ENCODE measurements around the gene FCGBP. TPM values are rescaled to one million over a fixed set of nuclear protein-coding genes. Genes with fewer than 3 reads are reported as not detected.

Gene FCGBP
- 1.8 TPM for polyA plus RNA-seq (2013, experiment 1 of 4)
- polyA plus RNA-seq (2013, experiment 2 of 4) = 0.87 TPM
- 0.53 TPM for polyA plus RNA-seq (2013, experiment 3 of 4)
- polyA plus RNA-seq (2013, experiment 4 of 4) = 0.77 TPM

- no peak within 1 kb of the TSS for H3K27ac ChIP-seq (ENCODE audit: insufficient read depth, low read depth, low read length, poor library complexity, severe bottlenecking)
- no peaks in the 10 kb centered on the region for H3K4me1 ChIP-seq (ENCODE audit: control insufficient read depth, insufficient read depth, low read length)
- 91% methylated on average over 5 of the region's 5 CpGs for WGBS, 2 experiments
- no peaks in the 10 kb centered on the region for H3K36me3 ChIP-seq (ENCODE audit: control insufficient read depth, insufficient read depth, low read length)
- H3K9me3 ChIP-seq (ENCODE audit: control insufficient read depth, low read length) = no peaks in the 10 kb centered on the region
- H3K4me3 ChIP-seq (ENCODE audit: insufficient read depth, low read depth, low read length) = no peak within 1 kb of the TSS
- no peaks in the 10 kb centered on the region for H3K27me3 ChIP-seq (ENCODE audit: control insufficient read depth, insufficient read depth, low read length, poor library complexity, severe bottlenecking)
These were observed at the start of gene FCGBP for GRCh38 chr19:39934584-39935363. FCGBP (minus strand) TSS chr19:39934634.

GRCh38 chr19:39983695-39984300 lies 49.4 kb upstream of the FCGBP start:
- H3K9me3 ChIP-seq (ENCODE audit: control insufficient read depth, low read length) = no peaks in the 10 kb centered on the region
- H3K36me3 ChIP-seq (ENCODE audit: control insufficient read depth, insufficient read depth, low read length) = peaks cover 9% of the 10 kb centered on the region
- no peak overlapping the region for H3K27ac ChIP-seq (ENCODE audit: insufficient read depth, low read depth, low read length, poor library complexity, severe bottlenecking)
- H3K27me3 ChIP-seq (ENCODE audit: control insufficient read depth, insufficient read depth, low read length, poor library complexity, severe bottlenecking) = no peaks in the 10 kb centered on the region
- WGBS, 2 experiments = 94 to 98% methylated on average over 5 of the region's 5 CpGs
- H3K4me3 ChIP-seq (ENCODE audit: insufficient read depth, low read depth, low read length) = no peak overlapping the region
- H3K4me1 ChIP-seq (ENCODE audit: control insufficient read depth, insufficient read depth, low read length) = no peaks in the 10 kb centered on the region

- H3K27me3 ChIP-seq (ENCODE audit: control insufficient read depth, insufficient read depth, low read length, poor library complexity, severe bottlenecking) = no peaks in the 10 kb centered on the region
- H3K27ac ChIP-seq (ENCODE audit: insufficient read depth, low read depth, low read length, poor library complexity, severe bottlenecking) = no peak overlapping the region
- H3K4me3 ChIP-seq (ENCODE audit: insufficient read depth, low read depth, low read length) = no peak overlapping the region
- H3K9me3 ChIP-seq (ENCODE audit: control insufficient read depth, low read length) = no peaks in the 10 kb centered on the region
- no peaks in the 10 kb centered on the region for H3K4me1 ChIP-seq (ENCODE audit: control insufficient read depth, insufficient read depth, low read length)
- 80 to 100% methylated on average over 1 of the region's 1 CpG for WGBS, 2 experiments
- peaks cover 12% of the 10 kb centered on the region for H3K36me3 ChIP-seq (ENCODE audit: control insufficient read depth, insufficient read depth, low read length)
These were observed 48.4 kb upstream of the FCGBP start for GRCh38 chr19:39982883-39983282.

- WGBS, 2 experiments = 95 to 97% methylated on average over 24 of the region's 24 CpGs
- no peaks in the 10 kb centered on the region for H3K9me3 ChIP-seq (ENCODE audit: control insufficient read depth, low read length)
- H3K4me1 ChIP-seq (ENCODE audit: control insufficient read depth, insufficient read depth, low read length) = no peaks in the 10 kb centered on the region
- no peak overlapping the region for H3K4me3 ChIP-seq (ENCODE audit: insufficient read depth, low read depth, low read length)
- peaks cover 30% of the 10 kb centered on the region for H3K36me3 ChIP-seq (ENCODE audit: control insufficient read depth, insufficient read depth, low read length)
- no peaks in the 10 kb centered on the region for H3K27me3 ChIP-seq (ENCODE audit: control insufficient read depth, insufficient read depth, low read length, poor library complexity, severe bottlenecking)
- H3K27ac ChIP-seq (ENCODE audit: insufficient read depth, low read depth, low read length, poor library complexity, severe bottlenecking) = no peak overlapping the region
These were observed 40.1 kb upstream of the FCGBP start for GRCh38 chr19:39974377-39975155.

GRCh38 chr19:39971380-39972035 lies 37.1 kb upstream of the FCGBP start:
- H3K4me1 ChIP-seq (ENCODE audit: control insufficient read depth, insufficient read depth, low read length) = no peaks in the 10 kb centered on the region
- H3K27me3 ChIP-seq (ENCODE audit: control insufficient read depth, insufficient read depth, low read length, poor library complexity, severe bottlenecking) = no peaks in the 10 kb centered on the region
- 4 to 5% methylated on average over 21 of the region's 21 CpGs for WGBS, 2 experiments
- no peaks in the 10 kb centered on the region for H3K9me3 ChIP-seq (ENCODE audit: control insufficient read depth, low read length)
- H3K27ac ChIP-seq (ENCODE audit: insufficient read depth, low read depth, low read length, poor library complexity, severe bottlenecking) = no peak overlapping the region
- H3K4me3 ChIP-seq (ENCODE audit: insufficient read depth, low read depth, low read length) = peak overlapping the region; percentile 66
- H3K36me3 ChIP-seq (ENCODE audit: control insufficient read depth, insufficient read depth, low read length) = peaks cover 27% of the 10 kb centered on the region

- H3K36me3 ChIP-seq (ENCODE audit: control insufficient read depth, insufficient read depth, low read length) = peaks cover 27% of the 10 kb centered on the region
- H3K27me3 ChIP-seq (ENCODE audit: control insufficient read depth, insufficient read depth, low read length, poor library complexity, severe bottlenecking) = no peaks in the 10 kb centered on the region
- peak within 1 kb of the TSS; percentile 66 for H3K4me3 ChIP-seq (ENCODE audit: insufficient read depth, low read depth, low read length)
- no peaks in the 10 kb centered on the region for H3K4me1 ChIP-seq (ENCODE audit: control insufficient read depth, insufficient read depth, low read length)
- WGBS, 2 experiments = 0% methylated on average over 47 of the region's 47 CpGs
- H3K27ac ChIP-seq (ENCODE audit: insufficient read depth, low read depth, low read length, poor library complexity, severe bottlenecking) = no peak within 1 kb of the TSS
- no peaks in the 10 kb centered on the region for H3K9me3 ChIP-seq (ENCODE audit: control insufficient read depth, low read length)
These were observed 36.4 kb upstream of the FCGBP start, which contains the start of gene PSMC4 for GRCh38 chr19:39970675-39971379. PSMC4 (plus strand) TSS chr19:39971165; CDS start chr19:39971203, 38 bp downstream.

GRCh38 chr19:39970425-39970674 lies 35.9 kb upstream of the FCGBP start:
- 22 to 24% methylated on average over 11 of the region's 11 CpGs for WGBS, 2 experiments
- Histone ChIP-seq H3K9me3 (ENCODE audit: control insufficient read depth, low read length) (no peaks in the 10 kb centered on the region), H3K4me1 (ENCODE audit: control insufficient read depth, insufficient read depth, low read length) (no peaks in the 10 kb centered on the region), H3K27me3 (ENCODE audit: control insufficient read depth, insufficient read depth, low read length, poor library complexity, severe bottlenecking) (no peaks in the 10 kb centered on the region), H3K27ac (ENCODE audit: insufficient read depth, low read depth, low read length, poor library complexity, severe bottlenecking) (no peak overlapping the region), H3K4me3 (ENCODE audit: insufficient read depth, low read depth, low read length) (peak overlapping the region; percentile 66), H3K36me3 (ENCODE audit: control insufficient read depth, insufficient read depth, low read length) (peaks cover 22% of the 10 kb centered on the region)

- no peaks in the 10 kb centered on the region for H3K4me1 ChIP-seq (ENCODE audit: control insufficient read depth, insufficient read depth, low read length)
- no peak overlapping the region for H3K27ac ChIP-seq (ENCODE audit: insufficient read depth, low read depth, low read length, poor library complexity, severe bottlenecking)
- no peaks in the 10 kb centered on the region for H3K9me3 ChIP-seq (ENCODE audit: control insufficient read depth, low read length)
- H3K36me3 ChIP-seq (ENCODE audit: control insufficient read depth, insufficient read depth, low read length) = peaks cover 17% of the 10 kb centered on the region
- no peaks in the 10 kb centered on the region for H3K27me3 ChIP-seq (ENCODE audit: control insufficient read depth, insufficient read depth, low read length, poor library complexity, severe bottlenecking)
- H3K4me3 ChIP-seq (ENCODE audit: insufficient read depth, low read depth, low read length) = peak overlapping the region; percentile 66
- WGBS, 2 experiments = 85 to 88% methylated on average over 12 to 13 of the region's 13 CpGs
These were observed 35.4 kb upstream of the FCGBP start for GRCh38 chr19:39969681-39970424.

GRCh38 chr19:39969266-39969665 lies 34.8 kb upstream of the FCGBP start:
- Histone ChIP-seq H3K4me1 (ENCODE audit: control insufficient read depth, insufficient read depth, low read length) (no peaks in the 10 kb centered on the region), H3K27me3 (ENCODE audit: control insufficient read depth, insufficient read depth, low read length, poor library complexity, severe bottlenecking) (no peaks in the 10 kb centered on the region), H3K9me3 (ENCODE audit: control insufficient read depth, low read length) (no peaks in the 10 kb centered on the region), H3K36me3 (ENCODE audit: control insufficient read depth, insufficient read depth, low read length) (peaks cover 11% of the 10 kb centered on the region), H3K4me3 (ENCODE audit: insufficient read depth, low read depth, low read length) (no peak overlapping the region), H3K27ac (ENCODE audit: insufficient read depth, low read depth, low read length, poor library complexity, severe bottlenecking) (no peak overlapping the region)
- WGBS, 2 experiments = 93 to 100% methylated on average over 5 to 6 of the region's 6 CpGs
